ENCODE measurements around the gene GOLGA7B.

The GOLGA7B gene

DNA sequence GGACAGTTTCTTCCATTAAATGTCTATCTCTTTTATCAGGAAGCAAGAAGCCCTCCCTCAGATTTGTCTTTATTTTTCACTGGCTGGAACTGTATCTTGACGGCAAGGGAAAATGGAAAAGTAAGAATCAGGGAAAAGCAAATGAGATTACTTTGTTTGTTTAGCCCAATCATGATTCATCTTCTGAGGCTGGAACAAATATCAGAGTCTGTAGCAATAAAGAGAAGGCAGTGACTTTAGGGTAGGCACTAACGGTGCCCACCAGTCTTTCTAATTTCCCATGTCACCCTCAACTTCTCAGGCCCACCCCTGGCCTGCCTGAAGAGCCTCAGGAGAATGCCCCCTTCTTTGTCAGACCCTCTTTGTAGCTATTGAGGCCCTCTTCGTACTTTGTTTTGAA is 36.3 kb upstream of the GOLGA7B start:
- H3K27me3 ChIP-seq (ENCODE audit: insufficient read depth, low read depth): no peaks in the 10 kb centered on the region
- H3K4me2 ChIP-seq: no peak overlapping the region
- no peak overlapping the region for H3K27ac ChIP-seq
- TF ChIP-seq, protein P1, sequence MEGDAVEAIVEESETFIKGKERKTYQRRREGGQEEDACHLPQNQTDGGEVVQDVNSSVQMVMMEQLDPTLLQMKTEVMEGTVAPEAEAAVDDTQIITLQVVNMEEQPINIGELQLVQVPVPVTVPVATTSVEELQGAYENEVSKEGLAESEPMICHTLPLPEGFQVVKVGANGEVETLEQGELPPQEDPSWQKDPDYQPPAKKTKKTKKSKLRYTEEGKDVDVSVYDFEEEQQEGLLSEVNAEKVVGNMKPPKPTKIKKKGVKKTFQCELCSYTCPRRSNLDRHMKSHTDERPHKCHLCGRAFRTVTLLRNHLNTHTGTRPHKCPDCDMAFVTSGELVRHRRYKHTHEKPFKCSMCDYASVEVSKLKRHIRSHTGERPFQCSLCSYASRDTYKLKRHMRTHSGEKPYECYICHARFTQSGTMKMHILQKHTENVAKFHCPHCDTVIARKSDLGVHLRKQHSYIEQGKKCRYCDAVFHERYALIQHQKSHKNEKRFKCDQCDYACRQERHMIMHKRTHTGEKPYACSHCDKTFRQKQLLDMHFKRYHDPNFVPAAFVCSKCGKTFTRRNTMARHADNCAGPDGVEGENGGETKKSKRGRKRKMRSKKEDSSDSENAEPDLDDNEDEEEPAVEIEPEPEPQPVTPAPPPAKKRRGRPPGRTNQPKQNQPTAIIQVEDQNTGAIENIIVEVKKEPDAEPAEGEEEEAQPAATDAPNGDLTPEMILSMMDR (conservative IDR thresholded peaks at IDR 0.05; ENCODE audit: low read depth, low read length): no peak
- no peak overlapping the region for H3K4me3 ChIP-seq (IDR thresholded peaks at IDR 0.05; ENCODE audit: insufficient read depth, low read depth, low read length)
- no peaks in the 10 kb centered on the region for H3K79me2 ChIP-seq (ENCODE audit: insufficient read depth, low read depth)
- no peak overlapping the region for H3K9ac ChIP-seq
- no peaks in the 10 kb centered on the region for H3K4me1 ChIP-seq (ENCODE audit: low read depth, poor library complexity, severe bottlenecking)
- no peaks in the 10 kb centered on the region for H4K20me1 ChIP-seq (ENCODE audit: insufficient read depth)
- no peaks in the 10 kb centered on the region for H3K36me3 ChIP-seq (ENCODE audit: insufficient read depth)
- H2AFZ ChIP-seq (ENCODE audit: low read depth): no peak overlapping the region

DNA sequence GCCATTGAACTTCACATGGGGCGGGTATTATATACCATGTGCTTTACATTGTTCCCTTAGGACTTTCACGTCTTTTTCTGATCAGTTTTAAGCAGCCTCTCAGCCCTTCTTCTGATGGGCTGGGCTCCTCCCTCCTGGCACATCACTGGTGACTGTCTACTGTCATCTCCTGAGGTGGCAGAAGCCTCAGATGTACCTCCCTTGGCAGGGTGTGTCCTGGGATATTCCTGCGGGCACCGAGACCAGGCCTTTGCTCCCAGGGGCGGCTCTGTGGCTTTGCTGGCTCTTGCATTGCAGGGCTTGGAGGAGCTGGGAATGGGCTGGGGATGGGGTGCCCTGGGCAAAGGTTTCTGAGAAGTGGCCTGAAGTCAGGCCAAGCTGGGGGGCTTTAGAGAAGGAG is 34.6 kb upstream of the GOLGA7B start:
- Histone ChIP-seq H3K27me3 (ENCODE audit: insufficient read depth, low read depth) (no peaks in the 10 kb centered on the region), H3K4me2 (no peak overlapping the region), H3K4me1 (ENCODE audit: low read depth, poor library complexity, severe bottlenecking) (no peaks in the 10 kb centered on the region), H2AFZ (ENCODE audit: low read depth) (no peak overlapping the region), H3K79me2 (ENCODE audit: insufficient read depth, low read depth) (no peaks in the 10 kb centered on the region), H3K4me3 (IDR thresholded peaks at IDR 0.05; ENCODE audit: insufficient read depth, low read depth, low read length) (no peak overlapping the region), H4K20me1 (ENCODE audit: insufficient read depth) (no peaks in the 10 kb centered on the region), H3K9ac (no peak overlapping the region), H3K27ac (no peak overlapping the region), H3K36me3 (ENCODE audit: insufficient read depth) (no peaks in the 10 kb centered on the region)
- TF ChIP-seq, protein P1 (conservative IDR thresholded peaks at IDR 0.05; ENCODE audit: low read depth, low read length): no peak

DNA sequence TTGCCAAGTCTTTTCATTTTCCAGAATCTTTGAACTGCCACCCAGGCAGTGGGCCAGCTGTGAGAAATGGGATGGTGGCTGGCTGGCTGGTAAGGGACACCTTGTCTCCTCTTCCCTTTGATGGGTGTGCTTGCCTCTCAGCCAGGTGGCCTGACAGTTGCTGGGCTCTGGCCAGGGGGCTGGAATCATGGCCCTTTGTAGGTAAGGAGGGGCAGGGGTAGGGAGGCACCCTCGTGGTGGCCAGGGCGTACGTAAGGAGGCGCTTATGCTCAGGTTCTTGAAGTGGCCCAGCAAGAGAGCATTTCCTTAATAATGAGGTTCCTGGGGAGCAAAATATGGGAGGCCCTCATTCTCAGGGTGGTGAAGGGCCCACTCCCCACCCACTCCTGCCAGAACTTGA is 33.0 kb upstream of the GOLGA7B start:
- no peak overlapping the region for H3K9ac ChIP-seq
- H2AFZ ChIP-seq (ENCODE audit: low read depth): no peak overlapping the region
- no peak overlapping the region for H3K4me2 ChIP-seq
- no peaks in the 10 kb centered on the region for H3K4me1 ChIP-seq (ENCODE audit: low read depth, poor library complexity, severe bottlenecking)
- no peak overlapping the region for H3K27ac ChIP-seq
- H3K4me3 ChIP-seq (IDR thresholded peaks at IDR 0.05; ENCODE audit: insufficient read depth, low read depth, low read length): no peak overlapping the region
- H3K27me3 ChIP-seq (ENCODE audit: insufficient read depth, low read depth): no peaks in the 10 kb centered on the region
- TF ChIP-seq, protein P1 (conservative IDR thresholded peaks at IDR 0.05; ENCODE audit: low read depth, low read length): no peak
- no peaks in the 10 kb centered on the region for H3K79me2 ChIP-seq (ENCODE audit: insufficient read depth, low read depth)
- no peaks in the 10 kb centered on the region for H3K36me3 ChIP-seq (ENCODE audit: insufficient read depth)
- no peaks in the 10 kb centered on the region for H4K20me1 ChIP-seq (ENCODE audit: insufficient read depth)

DNA sequence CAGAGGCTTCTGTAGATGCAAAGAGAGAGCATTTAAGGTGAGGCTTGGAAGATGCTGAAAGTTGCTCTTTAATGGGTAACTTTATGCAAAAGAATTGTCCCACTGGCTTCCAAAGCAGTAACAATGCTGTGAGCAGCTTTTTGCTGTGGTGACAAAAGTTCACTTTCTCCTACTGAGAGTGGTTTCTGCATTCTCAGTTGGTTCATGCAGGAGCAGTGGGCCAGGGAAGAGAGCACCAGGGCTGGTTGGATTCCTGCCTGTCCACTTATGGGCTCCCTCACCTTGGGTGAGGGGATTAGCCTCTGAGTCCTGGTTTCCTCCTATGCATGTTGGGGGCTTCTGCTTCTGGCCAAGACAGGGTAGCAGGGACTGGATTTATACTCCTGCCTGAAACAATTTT is 31.1 kb upstream of the GOLGA7B start:
- TF ChIP-seq, protein P1 (conservative IDR thresholded peaks at IDR 0.05; ENCODE audit: low read depth, low read length): no peak
- Histone ChIP-seq H3K27ac (no peak overlapping the region), H3K4me1 (ENCODE audit: low read depth, poor library complexity, severe bottlenecking) (no peaks in the 10 kb centered on the region), H2AFZ (ENCODE audit: low read depth) (no peak overlapping the region), H3K4me2 (no peak overlapping the region), H3K79me2 (ENCODE audit: insufficient read depth, low read depth) (no peaks in the 10 kb centered on the region), H3K36me3 (ENCODE audit: insufficient read depth) (no peaks in the 10 kb centered on the region), H3K9ac (no peak overlapping the region), H3K4me3 (IDR thresholded peaks at IDR 0.05; ENCODE audit: insufficient read depth, low read depth, low read length) (no peak overlapping the region), H4K20me1 (ENCODE audit: insufficient read depth) (no peaks in the 10 kb centered on the region), H3K27me3 (ENCODE audit: insufficient read depth, low read depth) (no peaks in the 10 kb centered on the region)

Measured in KMS-11 (cell line).